Measurements from ENCODE around the gene ADAM15. TPM values are rescaled to one million over a fixed set of nuclear protein-coding genes. Genes with fewer than 3 reads are reported as not detected.

ADAM15 gene
- total RNA-seq, 1 experiment from 2014 or later, result 38.4 TPM

DNA sequence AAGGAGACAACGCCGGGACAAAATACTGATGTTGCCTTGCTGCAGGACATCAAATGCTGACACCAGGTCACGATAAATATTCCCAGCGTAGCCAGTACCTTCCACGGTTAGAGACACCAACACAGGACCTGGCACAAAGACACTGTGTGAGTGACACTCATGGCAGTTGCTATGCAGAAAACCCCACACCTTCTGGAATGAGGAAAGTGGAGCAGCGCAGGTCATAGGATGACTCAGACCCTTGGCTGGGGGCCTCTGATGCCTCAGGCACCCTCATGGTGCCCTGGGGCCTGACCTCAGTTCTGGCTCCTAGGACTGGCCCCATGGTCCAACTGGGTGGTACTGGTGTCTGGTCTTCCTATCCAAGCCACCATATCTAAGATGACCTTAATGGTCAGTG lies 24.5 kb upstream of the ADAM15 start:
- no peak for ATAC-seq
- CTCF ChIA-PET, result interaction anchor here (1.0 to 2.6 kb wide), 3 partner anchors 10 to 24 kb away, joined by 3 to 13 read pairs (median 7); partner anchors contain the start of gene ADAM15
- no peaks in the 10 kb centered on the region for H3K36me3 Mint-ChIP-seq

More for the DNA sequence above, 24.5 kb upstream of the ADAM15 start:
- DNase-seq (ENCODE audit: low spot score), result no peak
- Mint-ChIP-seq H3K9me3 (no peaks in the 10 kb centered on the region), H3K4me3 (no peak overlapping the region), H3K27me3 (ENCODE audit: low read depth) (no peaks in the 10 kb centered on the region; the same call in 1 of the 2 replicates), H3K4me1 (no peaks in the 10 kb centered on the region), H3K27ac (no peak overlapping the region)
- TF ChIP-seq, protein P1, sequence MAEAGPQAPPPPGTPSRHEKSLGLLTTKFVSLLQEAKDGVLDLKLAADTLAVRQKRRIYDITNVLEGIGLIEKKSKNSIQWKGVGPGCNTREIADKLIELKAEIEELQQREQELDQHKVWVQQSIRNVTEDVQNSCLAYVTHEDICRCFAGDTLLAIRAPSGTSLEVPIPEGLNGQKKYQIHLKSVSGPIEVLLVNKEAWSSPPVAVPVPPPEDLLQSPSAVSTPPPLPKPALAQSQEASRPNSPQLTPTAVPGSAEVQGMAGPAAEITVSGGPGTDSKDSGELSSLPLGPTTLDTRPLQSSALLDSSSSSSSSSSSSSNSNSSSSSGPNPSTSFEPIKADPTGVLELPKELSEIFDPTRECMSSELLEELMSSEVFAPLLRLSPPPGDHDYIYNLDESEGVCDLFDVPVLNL (CRISPR knock-in tag; IDR thresholded peaks at IDR 0.05; ENCODE audit: borderline replicate concordance, low read depth), result no peak
- TF ChIP-seq RORB (CRISPR knock-in tag; IDR thresholded peaks at IDR 0.05), result no peak
- TF ChIP-seq, protein P2, sequence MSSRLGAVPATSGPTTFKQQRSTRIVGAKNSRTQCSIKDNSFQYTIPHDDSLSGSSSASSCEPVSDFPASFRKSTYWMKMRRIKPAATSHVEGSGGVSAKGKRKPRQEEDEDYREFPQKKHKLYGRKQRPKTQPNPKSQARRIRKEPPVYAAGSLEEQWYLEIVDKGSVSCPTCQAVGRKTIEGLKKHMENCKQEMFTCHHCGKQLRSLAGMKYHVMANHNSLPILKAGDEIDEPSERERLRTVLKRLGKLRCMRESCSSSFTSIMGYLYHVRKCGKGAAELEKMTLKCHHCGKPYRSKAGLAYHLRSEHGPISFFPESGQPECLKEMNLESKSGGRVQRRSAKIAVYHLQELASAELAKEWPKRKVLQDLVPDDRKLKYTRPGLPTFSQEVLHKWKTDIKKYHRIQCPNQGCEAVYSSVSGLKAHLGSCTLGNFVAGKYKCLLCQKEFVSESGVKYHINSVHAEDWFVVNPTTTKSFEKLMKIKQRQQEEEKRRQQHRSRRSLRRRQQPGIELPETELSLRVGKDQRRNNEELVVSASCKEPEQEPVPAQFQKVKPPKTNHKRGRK (CRISPR knock-in tag; IDR thresholded peaks at IDR 0.05; ENCODE audit: borderline replicate concordance), result no peak
- TF ChIP-seq ZNF317 (CRISPR knock-in tag; IDR thresholded peaks at IDR 0.05; ENCODE audit: borderline replicate concordance, low read depth), result no peak
- no peak for TF ChIP-seq MXD4 (CRISPR knock-in tag; IDR thresholded peaks at IDR 0.05; ENCODE audit: borderline replicate concordance)
- TF ChIP-seq AFF4 (CRISPR knock-in tag; IDR thresholded peaks at IDR 0.05; ENCODE audit: borderline replicate concordance), result no peak
- TF ChIP-seq SMAD4 (CRISPR knock-in tag; IDR thresholded peaks at IDR 0.05), result no peak
- TF ChIP-seq FOXP4 (CRISPR knock-in tag; IDR thresholded peaks at IDR 0.05), result no peak
- no peak for TF ChIP-seq CBFB (CRISPR knock-in tag; IDR thresholded peaks at IDR 0.05; ENCODE audit: low read depth)
- TF ChIP-seq ZNF232 (CRISPR knock-in tag; IDR thresholded peaks at IDR 0.05), result no peak
- TF ChIP-seq, protein P3, sequence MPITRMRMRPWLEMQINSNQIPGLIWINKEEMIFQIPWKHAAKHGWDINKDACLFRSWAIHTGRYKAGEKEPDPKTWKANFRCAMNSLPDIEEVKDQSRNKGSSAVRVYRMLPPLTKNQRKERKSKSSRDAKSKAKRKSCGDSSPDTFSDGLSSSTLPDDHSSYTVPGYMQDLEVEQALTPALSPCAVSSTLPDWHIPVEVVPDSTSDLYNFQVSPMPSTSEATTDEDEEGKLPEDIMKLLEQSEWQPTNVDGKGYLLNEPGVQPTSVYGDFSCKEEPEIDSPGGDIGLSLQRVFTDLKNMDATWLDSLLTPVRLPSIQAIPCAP (CRISPR knock-in tag; IDR thresholded peaks at IDR 0.05), result no peak
- no peak for TF ChIP-seq NR3C1 (CRISPR knock-in tag; conservative IDR thresholded peaks at IDR 0.05; ENCODE audit: low read depth)
- no peak for TF ChIP-seq NR1H2 (CRISPR knock-in tag; IDR thresholded peaks at IDR 0.05)
- TF ChIP-seq, protein P4, sequence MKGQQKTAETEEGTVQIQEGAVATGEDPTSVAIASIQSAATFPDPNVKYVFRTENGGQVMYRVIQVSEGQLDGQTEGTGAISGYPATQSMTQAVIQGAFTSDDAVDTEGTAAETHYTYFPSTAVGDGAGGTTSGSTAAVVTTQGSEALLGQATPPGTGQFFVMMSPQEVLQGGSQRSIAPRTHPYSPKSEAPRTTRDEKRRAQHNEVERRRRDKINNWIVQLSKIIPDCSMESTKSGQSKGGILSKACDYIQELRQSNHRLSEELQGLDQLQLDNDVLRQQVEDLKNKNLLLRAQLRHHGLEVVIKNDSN (CRISPR knock-in tag; IDR thresholded peaks at IDR 0.05), result no peak
- TF ChIP-seq, protein P5, sequence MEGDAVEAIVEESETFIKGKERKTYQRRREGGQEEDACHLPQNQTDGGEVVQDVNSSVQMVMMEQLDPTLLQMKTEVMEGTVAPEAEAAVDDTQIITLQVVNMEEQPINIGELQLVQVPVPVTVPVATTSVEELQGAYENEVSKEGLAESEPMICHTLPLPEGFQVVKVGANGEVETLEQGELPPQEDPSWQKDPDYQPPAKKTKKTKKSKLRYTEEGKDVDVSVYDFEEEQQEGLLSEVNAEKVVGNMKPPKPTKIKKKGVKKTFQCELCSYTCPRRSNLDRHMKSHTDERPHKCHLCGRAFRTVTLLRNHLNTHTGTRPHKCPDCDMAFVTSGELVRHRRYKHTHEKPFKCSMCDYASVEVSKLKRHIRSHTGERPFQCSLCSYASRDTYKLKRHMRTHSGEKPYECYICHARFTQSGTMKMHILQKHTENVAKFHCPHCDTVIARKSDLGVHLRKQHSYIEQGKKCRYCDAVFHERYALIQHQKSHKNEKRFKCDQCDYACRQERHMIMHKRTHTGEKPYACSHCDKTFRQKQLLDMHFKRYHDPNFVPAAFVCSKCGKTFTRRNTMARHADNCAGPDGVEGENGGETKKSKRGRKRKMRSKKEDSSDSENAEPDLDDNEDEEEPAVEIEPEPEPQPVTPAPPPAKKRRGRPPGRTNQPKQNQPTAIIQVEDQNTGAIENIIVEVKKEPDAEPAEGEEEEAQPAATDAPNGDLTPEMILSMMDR (IDR thresholded peaks at IDR 0.05), result no peak
- POLR2A ChIA-PET, result no interaction called here

All from WTC11 (cell line).